ENCODE data around the gene GRIK3.

- no peak for TF ChIP-seq CTCF (IDR thresholded peaks at IDR 0.05)
- no peak for TF ChIP-seq POLR2A (IDR thresholded peaks at IDR 0.05)
These were observed 18.6 kb downstream of the GRIK3 start for GRCh38 chr1:37015713-37016112.
